IPS DF 4.7 (cell line): ENCODE data around the gene ATAD5.
"Not testable (repeated sequence)": the region's sequence is repeated elsewhere in the genome, so short reads cannot be mapped to it uniquely, and the experiment has no call there.

Experiments
- DNase-seq: peaks from one replicate; pipeline ENCODE4 v3.0.0-alpha.2; 2013; ENCODE audit warnings: low spot score; ENCODE audit errors: extremely low read depth

The ATAD5 gene

DNA sequence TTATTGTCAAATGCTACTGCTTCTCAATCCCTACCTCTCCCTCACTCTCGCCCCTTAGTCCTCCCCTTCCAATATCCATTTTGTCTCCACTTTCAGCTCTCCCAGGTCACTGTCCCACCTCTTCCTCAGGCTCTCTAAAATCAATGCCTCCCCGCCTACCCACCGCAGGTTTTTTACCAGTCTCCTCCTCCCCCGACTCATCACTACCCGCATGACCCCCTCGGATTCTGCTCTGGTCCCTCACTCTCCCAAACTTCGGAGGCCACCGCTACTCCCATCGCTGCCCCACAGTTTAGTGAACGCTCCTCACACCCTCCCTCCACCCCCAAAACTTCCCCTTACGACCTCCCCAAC, 7.8 kb upstream of the ATAD5 start:
- DNase-seq, result no peak

DNA sequence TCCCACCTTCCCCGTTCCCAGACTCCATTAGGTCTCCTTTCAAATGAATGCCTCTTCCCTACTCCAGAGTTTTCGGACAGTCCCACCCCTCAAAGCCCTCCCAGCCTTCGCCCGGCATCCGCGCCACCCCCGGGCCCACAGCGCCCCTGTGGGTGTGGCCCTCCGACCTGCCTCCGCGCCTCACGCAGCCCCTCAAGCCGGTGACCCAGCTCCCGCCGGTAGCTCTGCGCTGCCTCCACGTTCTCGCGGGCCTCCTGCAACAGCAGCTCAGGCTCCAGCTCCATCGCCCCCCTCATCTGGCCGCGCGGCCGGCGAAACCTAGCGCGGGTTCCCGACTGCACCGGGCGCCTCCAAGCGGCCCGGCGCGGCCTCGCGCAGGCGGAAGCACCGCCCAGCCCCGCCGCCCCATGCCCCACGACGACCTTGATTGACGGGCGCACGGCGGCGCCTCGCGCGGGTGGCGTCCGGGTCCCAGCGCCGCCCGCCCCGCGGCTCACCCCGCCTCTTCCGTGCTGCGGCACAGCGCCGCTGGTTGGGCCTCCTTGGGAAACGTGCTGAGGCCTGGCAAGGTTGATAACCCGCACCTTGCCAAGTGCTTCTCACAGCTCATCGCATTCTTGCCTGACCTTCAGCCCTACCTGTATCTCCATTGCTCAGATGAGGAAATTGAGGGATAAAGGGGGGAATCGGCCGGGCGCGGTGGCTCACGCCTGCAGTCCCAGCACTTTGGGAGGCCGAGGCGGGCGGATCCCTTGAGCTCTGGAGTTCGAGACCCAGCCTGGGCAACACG, 7.2 kb upstream of the ATAD5 start, which contains the start of gene CRLF3:
CRLF3 (minus strand) TSS at position 337 of the 790 bp plus-strand sequence; CDS start at position 296, 41 bp downstream.
- DNase-seq, result no peak

DNA sequence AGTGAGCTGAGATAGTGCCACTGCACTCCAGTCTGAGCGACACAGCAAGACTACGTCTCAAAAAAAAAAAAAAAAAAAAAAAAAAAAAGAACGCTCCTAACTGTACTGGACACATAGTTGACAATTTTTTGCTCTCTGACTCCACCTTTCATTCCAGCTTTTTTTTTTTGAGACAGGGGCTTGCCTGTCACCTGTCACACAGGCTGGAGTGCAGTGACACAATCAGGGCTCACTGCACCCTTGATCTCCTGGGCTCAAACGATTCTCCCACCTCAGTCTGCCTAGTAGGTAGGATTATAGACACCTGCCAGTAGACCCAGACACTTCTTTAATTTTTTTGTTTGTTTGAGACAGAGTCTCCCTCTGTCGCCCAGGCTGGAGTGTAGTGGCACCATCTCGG, 4.7 kb upstream of the ATAD5 start:
- DNase-seq, result no peak

DNA sequence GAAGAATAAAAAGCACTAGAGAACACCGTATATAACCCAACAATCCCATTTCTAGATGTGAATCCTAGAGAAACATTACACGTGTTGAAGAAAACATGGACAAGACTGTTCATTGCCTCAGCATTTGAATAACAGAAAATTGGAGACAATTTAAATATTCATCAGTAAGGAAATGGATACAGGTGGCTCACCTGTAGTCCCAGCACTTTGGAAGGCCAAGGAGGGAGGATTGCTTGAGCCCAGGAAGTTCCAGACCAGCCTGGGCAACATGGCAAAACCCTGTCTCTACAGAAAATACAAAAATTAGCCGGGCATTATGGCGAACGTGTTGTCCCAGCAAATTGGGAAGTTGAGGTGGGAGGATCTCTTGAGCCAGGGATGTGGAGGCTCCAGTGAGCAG, 2.7 kb upstream of the ATAD5 start:
- DNase-seq, result no peak

DNA sequence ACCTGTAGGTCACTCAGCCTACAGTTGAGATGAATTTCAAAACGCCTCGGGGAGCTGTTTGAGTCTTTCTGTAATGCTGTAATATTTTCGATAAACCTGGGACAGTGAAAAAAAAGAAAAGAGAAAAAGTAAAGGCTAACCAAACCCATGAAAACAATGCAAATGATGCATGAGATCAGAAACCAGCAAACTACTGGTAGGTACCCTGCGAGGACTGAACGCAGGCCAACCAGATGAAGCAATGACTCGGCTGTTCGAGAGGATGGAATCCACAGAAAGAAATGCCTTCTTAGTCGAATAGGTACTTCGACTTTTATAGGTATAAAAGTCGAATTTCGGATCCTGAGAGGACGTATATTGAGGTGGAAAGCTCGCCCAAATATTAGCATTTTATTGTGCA, 509 bp upstream of the ATAD5 start:
- no peak for DNase-seq

DNA sequence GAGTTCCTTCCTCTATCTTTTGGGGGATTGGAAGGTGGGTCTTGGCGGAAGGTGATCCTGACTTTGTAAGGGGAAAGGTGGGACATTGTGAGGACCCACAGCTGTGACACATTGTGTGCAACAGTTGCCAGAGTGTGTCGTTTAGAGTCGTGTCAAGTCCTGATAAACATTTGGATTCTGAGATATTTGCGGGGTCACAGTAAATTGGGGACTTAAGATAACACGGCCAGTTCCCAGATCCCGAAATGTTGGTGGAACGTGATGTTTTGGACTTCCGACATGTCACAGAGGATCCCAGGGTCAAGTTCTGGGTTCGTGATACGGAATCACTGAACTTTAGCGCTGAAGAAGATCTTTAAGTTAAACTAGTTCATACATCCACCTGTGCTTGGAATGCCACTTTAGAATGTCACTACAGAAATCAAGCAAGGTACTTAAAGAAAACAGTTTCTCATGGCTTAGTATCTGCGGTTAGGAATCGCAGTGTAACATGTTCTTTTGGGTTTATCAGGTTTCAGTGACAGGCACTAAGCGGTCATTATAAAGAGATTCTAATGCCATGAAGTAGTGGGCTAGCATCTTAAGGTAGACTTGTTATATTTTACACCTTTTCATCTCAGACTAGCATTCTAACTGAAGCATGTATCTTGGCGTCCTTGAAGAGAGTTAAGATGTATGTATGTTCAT, 815 bp downstream of the ATAD5 start:
- no peak for DNase-seq

DNA sequence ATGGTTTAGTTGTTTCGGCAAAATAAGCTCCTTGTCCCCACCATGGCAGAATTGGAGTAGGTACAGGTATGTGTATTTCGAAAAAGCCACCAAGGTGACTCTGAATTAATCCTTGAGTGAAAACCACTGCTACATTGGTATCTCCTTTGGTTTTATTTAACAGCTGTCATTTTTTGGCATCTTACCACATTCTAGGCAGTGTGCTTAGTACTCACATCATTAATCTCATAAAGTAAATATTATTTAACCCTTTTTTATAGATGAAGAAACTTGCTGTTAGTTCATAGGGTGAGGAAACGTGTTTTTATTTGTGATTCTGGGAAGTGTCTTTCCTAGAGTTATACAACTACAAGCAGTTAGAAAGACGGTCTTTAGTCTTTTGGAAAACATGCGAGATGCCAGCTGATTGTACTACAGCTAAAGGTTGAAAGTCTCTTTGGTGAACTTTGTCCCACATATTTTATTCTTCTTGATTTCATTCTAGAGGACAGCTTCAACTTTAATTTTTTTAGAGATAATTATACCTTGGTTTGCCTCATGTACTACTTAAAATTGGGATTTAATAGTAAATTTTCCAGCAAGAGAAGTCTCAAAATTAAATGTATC, 6.5 kb downstream of the ATAD5 start:
- DNase-seq, result no peak

DNA sequence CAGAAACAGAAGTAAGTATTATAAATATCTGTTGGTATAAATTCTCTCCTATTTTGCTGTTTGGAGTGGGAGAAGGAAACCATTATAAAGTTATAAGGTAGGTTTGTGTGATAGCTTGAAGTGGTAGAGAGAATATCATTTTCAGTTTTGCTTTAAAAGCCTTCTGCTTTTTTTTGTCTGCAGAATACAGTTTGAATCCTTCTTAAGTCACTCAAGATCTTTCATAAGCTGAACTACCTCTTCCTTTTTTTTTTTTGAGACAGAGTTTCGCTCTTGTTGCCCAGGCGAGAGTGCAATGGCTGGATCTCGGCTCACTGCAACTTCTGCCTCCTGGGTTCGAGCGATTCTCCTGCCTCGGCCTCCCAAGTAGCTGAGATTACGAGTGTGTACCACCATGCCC, 9.0 kb downstream of the ATAD5 start:
- DNase-seq, result no peak

DNA sequence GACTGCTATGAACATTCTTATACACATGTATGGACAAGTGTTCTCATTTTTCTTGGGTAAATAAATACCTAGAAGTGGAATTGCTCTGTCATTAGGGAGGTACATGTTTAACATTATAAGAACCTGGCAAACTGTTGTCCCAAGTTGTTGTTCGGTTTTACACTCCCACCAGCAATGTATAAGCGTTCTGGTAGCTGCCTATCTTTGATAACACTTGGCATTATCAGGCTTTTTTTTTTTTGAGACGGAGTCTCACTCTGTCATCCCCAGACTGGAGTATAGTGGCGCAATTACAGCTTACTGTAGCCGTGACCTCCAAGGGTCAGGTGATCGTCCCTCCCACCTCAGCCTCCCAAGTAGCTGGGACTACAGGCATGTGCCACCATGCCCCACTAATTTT, 16.3 kb downstream of the ATAD5 start:
- DNase-seq, result no peak

DNA sequence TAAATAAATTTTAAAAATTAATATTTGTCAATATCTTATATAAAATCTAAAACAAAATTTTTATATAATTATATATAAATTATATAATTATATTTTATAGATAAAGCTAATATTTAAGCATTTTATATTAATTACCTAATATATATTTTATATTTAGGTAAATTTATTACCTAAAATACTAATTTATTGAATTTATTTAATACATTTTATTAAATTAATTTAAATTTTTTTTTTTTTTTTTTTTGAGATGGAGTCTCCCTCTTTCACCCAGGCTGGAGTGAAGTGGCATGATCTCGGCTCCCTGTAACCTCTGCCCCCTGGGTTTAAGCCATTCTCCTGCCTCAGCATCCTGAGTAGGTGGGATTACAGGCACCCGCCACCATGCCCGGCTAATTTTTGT, 22.4 kb downstream of the ATAD5 start:
- no peak for DNase-seq

DNA sequence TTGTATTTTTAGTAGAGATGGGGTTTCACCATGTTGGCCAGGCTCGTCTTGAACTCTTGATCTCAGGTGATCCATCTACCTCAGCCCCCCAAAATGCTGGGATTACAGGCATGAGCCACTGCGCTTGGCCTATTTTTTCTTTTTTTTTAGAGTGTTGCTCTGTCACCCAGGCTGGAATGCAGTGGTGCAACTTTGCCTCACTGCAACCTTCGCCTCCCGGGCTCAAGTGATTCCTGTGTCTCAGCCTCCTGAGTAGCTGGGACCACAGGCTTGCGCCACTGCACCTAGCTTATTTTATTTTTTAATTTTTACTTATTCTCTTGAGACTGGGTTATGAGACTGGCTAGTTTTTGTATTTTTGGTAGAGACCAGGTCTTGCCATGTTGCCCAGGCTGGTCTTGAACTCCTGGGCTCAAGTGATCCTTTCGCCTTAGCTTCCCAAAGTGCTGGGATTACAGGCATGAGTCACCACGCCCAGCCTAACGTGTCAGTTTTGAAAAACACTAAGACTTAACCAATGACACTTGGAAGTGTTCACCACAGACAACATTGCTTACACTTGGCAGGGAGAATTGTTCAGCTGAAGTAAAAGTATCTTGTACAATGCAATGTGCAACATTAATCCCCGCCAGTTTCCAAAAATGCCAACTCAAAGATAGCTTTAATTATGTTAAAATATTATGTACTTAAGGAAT, 26.9 kb downstream of the ATAD5 start:
- no peak for DNase-seq

DNA sequence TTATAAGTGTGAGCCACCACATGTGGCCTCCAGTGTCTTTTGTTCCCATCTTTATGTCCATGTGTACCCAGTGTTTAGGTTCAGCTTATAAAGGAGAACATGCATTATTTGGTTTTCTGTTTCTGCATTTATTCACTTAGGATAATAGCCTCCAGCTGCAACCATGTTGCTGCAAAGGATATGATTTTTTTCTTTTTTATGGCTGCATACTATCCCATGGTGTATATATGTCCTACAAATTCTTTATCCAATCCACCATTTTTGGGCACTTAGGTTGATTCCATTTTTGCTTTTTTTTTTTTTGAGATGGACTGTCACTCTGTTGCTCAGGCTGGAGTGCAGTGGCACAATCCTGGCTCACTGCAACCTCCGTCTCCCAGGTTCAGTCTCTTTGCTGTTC, 32.9 kb downstream of the ATAD5 start:
- DNase-seq, result no peak

DNA sequence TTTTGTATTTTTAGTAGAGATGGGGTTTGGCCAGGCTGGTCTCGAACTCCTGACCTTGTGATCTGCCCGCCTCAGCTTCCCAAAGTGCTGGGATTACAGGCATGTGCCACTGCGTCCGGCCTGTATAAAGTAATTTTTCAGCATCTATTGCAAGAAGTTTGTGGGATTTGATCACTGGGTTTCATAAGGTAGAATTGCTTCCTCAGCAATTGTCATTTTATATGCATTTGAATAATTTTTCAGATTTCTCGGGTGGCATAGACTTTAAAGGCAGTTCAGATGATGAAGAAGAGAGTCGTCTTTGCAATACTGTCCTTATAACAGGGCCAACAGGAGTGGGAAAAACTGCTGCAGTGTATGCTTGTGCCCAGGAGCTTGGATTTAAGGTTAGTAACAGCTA, 37.2 kb downstream of the ATAD5 start:
- no peak for DNase-seq

DNA sequence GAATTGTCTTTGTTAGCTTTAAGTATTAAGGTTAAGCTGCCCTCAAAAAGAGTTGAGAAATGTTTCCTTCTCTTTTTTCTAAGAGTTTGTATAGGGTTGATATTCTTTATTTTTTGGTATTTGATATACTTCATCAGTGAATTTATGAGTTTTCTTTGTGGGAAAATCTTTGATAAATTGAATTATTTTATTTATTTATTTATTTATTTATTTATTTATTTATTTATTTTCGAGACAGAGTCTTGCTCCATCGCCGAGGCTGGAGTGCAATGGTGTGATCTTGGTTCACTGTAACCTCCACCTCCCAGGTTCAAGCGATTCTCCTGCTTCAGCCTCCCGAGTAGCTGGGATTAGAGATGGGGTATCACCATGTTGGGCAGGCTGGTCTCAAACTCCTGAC, 54.4 kb downstream of the ATAD5 start:
- DNase-seq, result no peak

DNA sequence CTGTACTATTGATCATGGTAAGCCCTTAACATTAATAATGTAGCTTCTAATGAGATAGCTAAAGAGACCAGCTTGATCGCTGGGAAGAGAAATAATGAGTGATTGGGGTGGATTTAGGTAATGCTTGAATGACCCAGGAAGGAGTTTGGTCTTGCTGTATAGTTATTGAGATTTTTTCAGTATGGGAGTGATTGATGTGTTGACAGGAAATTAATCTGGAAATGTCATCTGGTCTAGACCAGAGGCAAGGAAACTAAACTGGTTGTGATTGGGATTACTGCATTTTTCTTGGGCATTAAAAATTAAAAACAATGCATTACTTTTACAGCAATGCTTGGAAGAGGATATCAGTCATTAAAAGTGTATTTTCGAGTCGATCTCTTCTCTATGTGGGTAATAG, 62.5 kb downstream of the ATAD5 start:
- DNase-seq, result no peak

DNA sequence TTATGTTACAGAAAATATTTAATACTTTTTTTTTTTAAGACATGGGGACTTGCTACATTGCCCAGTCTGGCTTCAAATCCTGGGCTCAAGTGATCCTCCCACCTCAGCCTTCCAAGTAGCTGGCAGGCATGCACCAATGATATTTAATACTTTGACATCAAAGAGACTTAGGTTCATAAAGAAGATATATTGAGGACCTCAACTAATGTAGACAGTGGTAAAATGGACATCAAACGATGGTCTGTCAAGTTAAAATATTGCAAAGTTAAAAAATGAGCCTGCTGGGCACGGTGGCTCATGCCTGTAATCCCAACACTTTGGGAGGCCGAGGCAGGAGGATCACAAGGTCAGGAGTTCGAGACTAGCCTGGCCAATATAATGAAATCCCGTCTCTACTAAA, 65.5 kb downstream of the ATAD5 start:
- DNase-seq, result no peak

DNA sequence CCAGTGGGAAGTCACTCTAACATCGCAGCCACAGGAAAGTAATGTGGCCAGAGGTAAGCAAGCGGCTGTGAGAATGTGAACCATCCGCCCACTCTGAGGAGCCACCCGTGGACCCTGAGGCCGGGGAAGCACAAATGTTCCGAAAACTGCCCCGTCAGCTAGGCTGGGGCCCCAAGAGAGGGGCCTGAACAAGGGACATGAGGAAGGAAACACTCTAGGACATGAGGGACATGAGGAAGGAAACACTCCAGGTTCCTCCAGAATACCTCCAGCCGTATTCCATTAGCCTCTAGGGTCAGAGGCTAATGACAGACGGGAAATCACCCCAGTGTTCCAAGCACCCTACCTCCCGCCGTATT, 74.0 kb downstream of the ATAD5 start:
- DNase-seq, result no peak

DNA sequence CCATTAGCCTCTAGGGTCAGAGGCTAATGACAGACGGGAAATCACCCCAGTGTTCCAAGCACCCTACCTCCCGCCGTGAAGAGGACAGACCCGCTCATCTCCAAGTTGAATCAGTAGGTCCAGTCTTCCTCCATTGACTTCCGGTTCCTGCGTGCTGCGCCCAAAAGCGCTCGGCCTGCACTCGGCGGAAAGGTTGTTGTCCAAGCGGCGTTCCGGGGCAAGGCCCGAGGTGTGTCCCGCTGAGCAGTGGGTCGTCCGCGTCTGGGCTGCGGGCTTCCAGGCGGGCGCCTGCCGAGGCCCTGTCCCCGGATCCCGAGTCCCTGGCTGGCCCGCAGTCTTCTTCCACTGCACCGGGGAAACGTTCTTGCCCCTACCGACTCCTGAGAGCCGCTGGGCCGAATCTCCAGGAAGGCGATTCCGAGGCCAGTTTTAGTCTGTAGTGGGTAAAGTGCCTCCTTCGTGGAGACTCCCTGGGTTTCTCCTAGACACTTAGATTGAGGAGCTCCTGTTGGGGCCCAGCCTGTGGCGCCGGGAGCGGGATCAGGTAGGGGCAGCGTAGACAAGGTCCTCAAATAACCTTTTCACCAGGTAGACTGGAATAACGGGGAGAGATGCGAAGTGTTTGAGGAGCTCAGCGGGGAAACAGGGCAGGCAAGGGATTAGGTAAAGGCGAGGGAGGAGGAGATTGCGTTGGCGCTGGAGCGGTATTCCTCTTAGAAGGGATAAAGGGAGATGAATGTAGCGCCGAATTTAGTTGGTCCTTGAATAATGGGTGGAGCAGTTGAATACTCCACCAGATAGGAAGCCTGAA, 74.5 kb downstream of the ATAD5 start, which contains the start of gene TEFM:
TEFM (minus strand) TSS at position 138 of the 811 bp plus-strand sequence; CDS start at position 98, 40 bp downstream.
- DNase-seq, result peak; percentile 44

DNA sequence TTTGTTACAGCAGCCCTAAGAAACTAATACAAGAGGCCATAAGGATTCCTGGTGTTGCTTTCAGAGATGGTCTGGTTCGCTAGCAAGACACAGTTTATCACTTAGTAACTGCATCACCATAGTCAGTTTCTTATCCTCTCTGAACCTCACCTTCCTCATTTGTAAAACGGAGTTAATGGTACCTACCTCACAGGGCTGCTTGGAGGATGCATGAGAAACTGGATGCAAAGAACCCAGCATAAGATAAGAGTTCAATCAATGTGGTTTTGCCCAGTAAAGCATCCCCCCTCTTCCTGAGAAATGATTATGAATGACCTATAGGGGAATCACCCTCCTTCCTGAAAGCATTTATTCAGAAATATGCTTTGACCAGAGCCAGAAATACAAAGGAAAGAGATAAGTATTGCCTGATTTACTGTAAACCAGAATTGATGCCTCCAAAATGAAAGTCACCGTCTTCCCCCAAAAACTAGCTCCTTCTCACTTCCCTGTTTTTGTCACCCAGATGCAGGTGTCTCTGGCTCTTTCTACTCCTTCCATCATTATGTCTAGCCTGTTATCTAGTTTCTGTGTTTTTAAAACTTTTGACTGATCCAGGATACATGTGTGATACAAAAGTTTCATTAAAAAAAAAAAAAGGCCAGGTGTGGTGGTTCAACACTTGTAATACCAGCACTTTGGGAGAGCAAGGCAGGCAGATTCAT, 77.1 kb downstream of the ATAD5 start:
- DNase-seq, result no peak

DNA sequence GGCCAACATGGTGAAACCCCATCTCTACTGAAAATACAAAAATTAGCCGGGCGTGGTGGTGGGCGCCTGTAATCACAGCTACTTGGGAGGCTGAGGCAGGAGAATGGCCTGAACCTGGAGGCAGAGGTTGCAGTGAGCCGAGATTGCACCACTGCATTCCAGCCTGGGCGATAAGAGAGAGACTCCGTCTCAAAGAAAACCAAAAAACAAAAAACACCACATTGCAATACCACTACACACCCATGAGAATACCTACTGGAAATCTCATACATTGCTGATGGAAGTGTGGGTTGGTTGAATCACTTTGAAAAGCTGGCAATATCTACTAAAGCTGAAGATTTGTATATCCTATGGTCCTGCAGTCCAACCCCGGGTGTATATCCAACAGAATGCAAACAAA, 78.4 kb downstream of the ATAD5 start:
- DNase-seq, result not testable (repeated sequence)

DNA sequence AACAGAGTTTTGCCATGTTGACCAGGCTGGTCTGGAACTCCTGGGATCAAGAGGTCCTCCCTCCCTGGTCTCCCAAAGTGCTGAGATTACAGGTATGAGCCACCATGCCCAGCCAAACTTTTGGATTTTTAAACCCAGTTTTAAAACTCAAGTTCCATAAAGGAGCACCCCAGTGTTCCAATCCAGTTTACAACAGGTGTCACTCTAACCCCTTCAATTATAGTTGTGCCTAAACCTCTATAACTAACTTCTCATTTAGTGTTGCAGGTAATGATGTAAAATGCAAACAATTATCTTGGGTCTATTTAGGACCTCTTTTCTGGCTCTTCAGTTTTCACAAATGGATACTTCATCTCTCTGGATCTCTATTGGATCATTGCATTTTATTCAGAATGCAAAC, 82.2 kb downstream of the ATAD5 start:
- no peak for DNase-seq
